NB4 (cell line): ENCODE data around the gene TM4SF1.

Experiments used
- POLR2A ChIP-seq: IDR thresholded peaks from 2 replicates; pipeline ENCODE4 v1.6.1; 2011; ENCODE audit warnings: mild to moderate bottlenecking; ENCODE audit not compliant: insufficient read length; ENCODE audit errors: extremely low read depth
- TF ChIP-seq, protein P1 (sequence below): IDR thresholded peaks from one replicate; pipeline ENCODE4 v1.5.1; 2012; ENCODE audit warnings: low read depth, low read length

DNA sequence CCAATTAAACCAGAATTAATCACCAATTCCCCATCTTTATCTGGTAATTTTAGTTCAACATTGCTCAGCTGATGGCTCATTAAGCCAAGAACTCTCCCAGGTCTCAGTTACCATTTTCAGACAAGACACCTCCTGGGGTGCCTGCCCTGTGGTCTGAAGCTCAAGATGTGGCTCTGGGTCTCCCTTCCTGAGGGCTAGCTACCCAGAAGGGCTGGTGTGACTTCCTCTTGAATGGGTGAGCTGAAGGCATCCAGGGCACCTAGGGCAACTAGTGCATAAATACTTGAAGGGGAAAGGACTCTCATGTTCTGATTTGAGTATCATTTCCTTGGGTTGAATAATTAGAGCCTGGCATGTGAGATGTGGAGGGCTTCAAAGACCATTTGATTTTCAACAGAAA lies 6.7 kb upstream of the TM4SF1 start:
- TF ChIP-seq, protein P1, sequence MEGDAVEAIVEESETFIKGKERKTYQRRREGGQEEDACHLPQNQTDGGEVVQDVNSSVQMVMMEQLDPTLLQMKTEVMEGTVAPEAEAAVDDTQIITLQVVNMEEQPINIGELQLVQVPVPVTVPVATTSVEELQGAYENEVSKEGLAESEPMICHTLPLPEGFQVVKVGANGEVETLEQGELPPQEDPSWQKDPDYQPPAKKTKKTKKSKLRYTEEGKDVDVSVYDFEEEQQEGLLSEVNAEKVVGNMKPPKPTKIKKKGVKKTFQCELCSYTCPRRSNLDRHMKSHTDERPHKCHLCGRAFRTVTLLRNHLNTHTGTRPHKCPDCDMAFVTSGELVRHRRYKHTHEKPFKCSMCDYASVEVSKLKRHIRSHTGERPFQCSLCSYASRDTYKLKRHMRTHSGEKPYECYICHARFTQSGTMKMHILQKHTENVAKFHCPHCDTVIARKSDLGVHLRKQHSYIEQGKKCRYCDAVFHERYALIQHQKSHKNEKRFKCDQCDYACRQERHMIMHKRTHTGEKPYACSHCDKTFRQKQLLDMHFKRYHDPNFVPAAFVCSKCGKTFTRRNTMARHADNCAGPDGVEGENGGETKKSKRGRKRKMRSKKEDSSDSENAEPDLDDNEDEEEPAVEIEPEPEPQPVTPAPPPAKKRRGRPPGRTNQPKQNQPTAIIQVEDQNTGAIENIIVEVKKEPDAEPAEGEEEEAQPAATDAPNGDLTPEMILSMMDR: no peak
- no peak for TF ChIP-seq POLR2A
